ENCODE measurements around the gene LUM.

Gene LUM

GRCh38 chr12:91127306-91127705 lies 16.0 kb upstream of the LUM start:
- no peak for DNase-seq (ENCODE audit: low read depth)
- TF ChIP-seq, protein P1, sequence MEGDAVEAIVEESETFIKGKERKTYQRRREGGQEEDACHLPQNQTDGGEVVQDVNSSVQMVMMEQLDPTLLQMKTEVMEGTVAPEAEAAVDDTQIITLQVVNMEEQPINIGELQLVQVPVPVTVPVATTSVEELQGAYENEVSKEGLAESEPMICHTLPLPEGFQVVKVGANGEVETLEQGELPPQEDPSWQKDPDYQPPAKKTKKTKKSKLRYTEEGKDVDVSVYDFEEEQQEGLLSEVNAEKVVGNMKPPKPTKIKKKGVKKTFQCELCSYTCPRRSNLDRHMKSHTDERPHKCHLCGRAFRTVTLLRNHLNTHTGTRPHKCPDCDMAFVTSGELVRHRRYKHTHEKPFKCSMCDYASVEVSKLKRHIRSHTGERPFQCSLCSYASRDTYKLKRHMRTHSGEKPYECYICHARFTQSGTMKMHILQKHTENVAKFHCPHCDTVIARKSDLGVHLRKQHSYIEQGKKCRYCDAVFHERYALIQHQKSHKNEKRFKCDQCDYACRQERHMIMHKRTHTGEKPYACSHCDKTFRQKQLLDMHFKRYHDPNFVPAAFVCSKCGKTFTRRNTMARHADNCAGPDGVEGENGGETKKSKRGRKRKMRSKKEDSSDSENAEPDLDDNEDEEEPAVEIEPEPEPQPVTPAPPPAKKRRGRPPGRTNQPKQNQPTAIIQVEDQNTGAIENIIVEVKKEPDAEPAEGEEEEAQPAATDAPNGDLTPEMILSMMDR (IDR thresholded peaks at IDR 0.05; ENCODE audit: low read depth, low read length, missing control alignments), result no peak
- H3K4me3 ChIP-seq (ENCODE audit: low read depth, low read length), result no peak overlapping the region

DNA sequence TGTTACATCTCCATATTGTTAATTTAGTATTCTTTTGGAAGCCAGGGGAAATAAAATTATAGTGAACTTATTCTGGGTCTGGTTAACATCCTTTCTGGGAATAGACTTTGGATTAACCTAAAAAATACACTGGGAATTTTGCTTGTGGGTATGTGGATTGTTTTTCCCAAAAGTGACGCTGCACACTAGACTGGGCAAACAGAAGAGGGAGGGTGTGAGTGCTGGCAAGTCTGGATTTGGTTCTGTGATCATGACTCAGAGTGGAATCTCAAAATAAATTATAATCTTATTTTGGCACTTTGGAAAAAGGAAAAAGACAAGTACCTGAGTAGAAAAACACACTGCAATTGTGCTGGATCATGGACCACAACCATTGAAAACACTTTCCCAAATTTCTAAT lies 15.2 kb upstream of the LUM start:
- no peak overlapping the region for H3K4me3 ChIP-seq (ENCODE audit: low read depth, low read length)
- TF ChIP-seq, protein P1 (IDR thresholded peaks at IDR 0.05; ENCODE audit: low read depth, low read length, missing control alignments), result no peak
- DNase-seq (ENCODE audit: low read depth), result no peak

DNA sequence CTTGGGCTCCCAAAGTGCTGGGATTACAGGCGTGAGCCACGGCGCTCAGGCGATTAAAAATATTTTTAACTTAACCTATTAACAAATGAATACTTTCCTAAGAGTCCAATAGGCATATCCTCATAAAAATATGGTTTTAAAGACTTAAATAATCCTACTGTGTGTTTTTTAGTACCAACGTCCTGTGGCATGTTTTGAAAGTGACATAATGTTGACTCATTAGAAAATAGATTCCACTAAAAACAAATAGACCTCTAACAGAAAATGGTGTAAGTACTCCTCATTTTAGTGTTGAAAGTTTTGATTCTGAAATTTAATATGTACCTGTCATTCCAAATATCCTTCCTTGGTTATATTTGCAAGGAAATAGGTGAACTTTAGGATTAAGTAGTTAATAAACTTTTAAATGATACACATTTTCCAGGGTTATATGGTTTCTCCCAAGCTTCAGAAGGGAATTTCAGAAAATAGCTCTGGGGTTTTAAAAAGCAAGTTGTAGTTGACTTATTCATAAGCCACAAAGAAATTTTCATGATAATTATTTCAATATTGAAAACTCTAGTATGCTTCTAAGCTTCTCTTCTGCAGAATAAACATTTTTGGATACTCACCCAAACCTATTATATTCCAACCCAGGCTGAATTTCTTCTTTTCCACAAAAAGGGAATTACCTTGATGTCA lies 12.1 kb upstream of the LUM start:
- H3K4me3 ChIP-seq (ENCODE audit: low read depth, low read length), result no peak overlapping the region
- no peak for DNase-seq (ENCODE audit: low read depth)
- TF ChIP-seq, protein P1 (IDR thresholded peaks at IDR 0.05; ENCODE audit: low read depth, low read length, missing control alignments), result no peak

DNA sequence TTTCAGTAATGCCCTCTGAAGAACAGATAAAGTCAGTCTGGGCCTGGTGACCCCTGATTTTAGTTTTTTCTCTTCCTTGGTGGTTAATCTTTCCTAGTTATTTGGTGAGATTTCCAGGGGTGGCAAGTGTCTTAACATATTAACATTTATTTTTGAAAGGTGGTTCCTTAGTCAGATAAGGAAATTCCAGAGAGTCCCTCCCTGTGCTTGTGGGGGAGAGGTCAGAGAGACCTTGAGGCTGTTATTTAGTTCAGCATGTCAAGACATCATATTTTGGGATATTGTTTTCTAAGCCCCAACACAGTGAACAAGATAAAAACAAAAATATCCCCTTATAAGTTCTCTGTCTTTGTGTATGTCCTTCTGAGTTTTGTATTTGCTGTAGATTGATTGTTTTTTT lies 9.5 kb upstream of the LUM start:
- H3K4me3 ChIP-seq (ENCODE audit: low read depth, low read length), result no peak overlapping the region
- TF ChIP-seq, protein P1 (IDR thresholded peaks at IDR 0.05; ENCODE audit: low read depth, low read length, missing control alignments), result no peak
- DNase-seq (ENCODE audit: low read depth), result no peak

GRCh38 chr12:91119089-91119488 lies 7.8 kb upstream of the LUM start:
- TF ChIP-seq, protein P1 (IDR thresholded peaks at IDR 0.05; ENCODE audit: low read depth, low read length, missing control alignments), result no peak
- H3K4me3 ChIP-seq (ENCODE audit: low read depth, low read length), result no peak overlapping the region
- no peak for DNase-seq (ENCODE audit: low read depth)

- DNase-seq (ENCODE audit: low read depth), result no peak
- TF ChIP-seq, protein P1 (IDR thresholded peaks at IDR 0.05; ENCODE audit: low read depth, low read length, missing control alignments), result no peak
- H3K4me3 ChIP-seq (ENCODE audit: low read depth, low read length), result no peak overlapping the region
Measured at GRCh38 chr12:91113621-91114020, 2.3 kb upstream of the LUM start.

DNA sequence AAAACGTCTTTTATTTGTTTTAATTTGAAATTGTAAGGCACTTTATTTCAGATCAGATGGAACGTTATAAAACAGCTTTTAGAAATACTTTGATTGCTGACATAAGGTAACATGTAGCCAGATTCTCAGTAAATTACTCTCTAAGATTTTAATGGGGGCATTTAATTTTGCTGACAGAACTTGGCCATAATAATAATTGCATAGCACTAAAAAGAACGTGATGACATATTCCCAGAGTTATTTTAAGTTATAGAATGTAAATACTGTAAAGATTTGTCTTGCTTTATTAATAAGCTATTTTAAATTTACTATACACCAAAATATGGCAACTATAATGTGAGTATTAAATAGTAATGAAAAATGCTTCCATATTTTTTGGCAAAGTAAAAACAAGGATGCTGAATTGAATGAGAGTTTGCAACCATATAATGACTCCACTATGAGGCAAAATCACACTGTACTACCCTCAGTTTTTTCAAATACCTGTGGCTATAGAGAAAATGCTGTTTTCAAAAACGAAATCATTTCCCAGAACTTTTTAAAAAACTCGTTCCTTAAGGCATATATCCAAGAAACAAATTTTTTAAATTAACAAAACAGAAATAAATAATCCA lies 876 bp downstream of the LUM start:
- H3K4me3 ChIP-seq (ENCODE audit: low read depth, low read length), result no peak overlapping the region
- DNase-seq (ENCODE audit: low read depth), result no peak
- TF ChIP-seq, protein P1 (IDR thresholded peaks at IDR 0.05; ENCODE audit: low read depth, low read length, missing control alignments), result no peak
